Nucleus accumbens (tissue), 56 donors: ENCODE measurements around the gene GALR2.

Source experiments
- DNase-seq, 56 donors: peaks; one replicate each; lab custom pipeline; 2025; lab: John Stamatoyannopoulos, UW

The GALR2 gene

GRCh38 chr17:76123191-76123499 is 48.6 kb downstream of the GALR2 start:
- no peak for DNase-seq

GRCh38 chr17:76123749-76124581 is 49.4 kb downstream of the GALR2 start:
- DNase-seq = no peak

GRCh38 chr17:76124582-76125390 is 50.2 kb downstream of the GALR2 start:
- DNase-seq = no peak

- no peak for DNase-seq
These were observed 50.8 kb downstream of the GALR2 start for GRCh38 chr17:76125391-76125675.

- no peak for DNase-seq
These were observed 51.3 kb downstream of the GALR2 start for GRCh38 chr17:76125922-76126321.
